OCI-LY1 (cell line): Measurements from ENCODE around the gene ASTL.

Experiments used
- H2AFZ ChIP-seq: fragments of 200-600 bp; sonication (generic), shearing (Covaris generic); 2 replicates; pipeline ENCODE4 v1.6.0; 2014; ENCODE audit warnings: antibody characterized with exemption, mild to moderate bottlenecking, low read length
- H3F3A ChIP-seq: fragments of 200-600 bp; sonication (generic), shearing (Covaris generic); 2 replicates; pipeline ENCODE4 v1.6.0; 2014; ENCODE audit warnings: mild to moderate bottlenecking, antibody characterized with exemption, low read length, moderate library complexity; ENCODE audit not compliant: insufficient read depth
- H3K27ac ChIP-seq: fragments of 200-600 bp; sonication (generic); 2 replicates; pipeline ENCODE4 v1.5.1; 2014; ENCODE audit warnings: low read length, mixed run types, mild to moderate bottlenecking, low read depth; ENCODE audit not compliant: poor library complexity, severe bottlenecking
- H3K27me3 ChIP-seq: fragments of 200-600 bp; sonication (generic); 2 replicates; pipeline ENCODE4 v1.6.0; 2014; ENCODE audit warnings: antibody characterized with exemption, mild to moderate bottlenecking, low read length, moderate library complexity; ENCODE audit not compliant: insufficient read depth
- H3K36me3 ChIP-seq: fragments of 200-600 bp; sonication (generic); 2 replicates; pipeline ENCODE4 v1.6.1; 2014; ENCODE audit warnings: mild to moderate bottlenecking, antibody characterized with exemption, low read length, moderate library complexity, mixed read lengths; ENCODE audit not compliant: insufficient read depth
- H3K4me1 ChIP-seq: fragments of 200-600 bp; sonication (generic); 2 replicates; pipeline ENCODE4 v1.5.1; 2014; ENCODE audit warnings: mild to moderate bottlenecking, low read length, moderate library complexity; ENCODE audit not compliant: insufficient read depth, severe bottlenecking
- H3K4me2 ChIP-seq: fragments of 200-600 bp; sonication (generic), shearing (Covaris generic); 2 replicates; pipeline ENCODE4 v1.6.1; 2014; ENCODE audit warnings: low read length
- H3K4me3 ChIP-seq: fragments of 200-600 bp; sonication (generic); 2 replicates; pipeline ENCODE4 v1.5.1; 2014; ENCODE audit warnings: low read length, low read depth, mild to moderate bottlenecking, mixed read lengths; ENCODE audit not compliant: poor library complexity, severe bottlenecking
- H3K79me2 ChIP-seq: fragments of 200-600 bp; shearing (Covaris generic); 2 replicates; pipeline ENCODE4 v1.6.1; 2016; ENCODE audit warnings: mixed run types, low read length, mixed read lengths; ENCODE audit not compliant: insufficient read depth
- H3K9ac ChIP-seq: fragments of 200-600 bp; sonication (generic), shearing (Covaris generic); 2 replicates; pipeline ENCODE4 v1.6.1; 2014; ENCODE audit warnings: mild to moderate bottlenecking, low read length, mixed read lengths
- H3K9me2 ChIP-seq: fragments of 200-600 bp; sonication (generic), shearing (Covaris generic); 2 replicates; pipeline ENCODE4 v1.6.1; 2014; ENCODE audit warnings: low read depth, mild to moderate bottlenecking, low read length, mixed read lengths
- H3K9me3 ChIP-seq: fragments of 200-600 bp; shearing (Covaris generic); 2 replicates; pipeline ENCODE4 v1.6.1; 2014; ENCODE audit warnings: low read length, mixed read lengths
- H4K20me1 ChIP-seq: fragments of 200-600 bp; sonication (generic), shearing (Covaris generic); 2 replicates; pipeline ENCODE4 v1.6.0; 2016; ENCODE audit warnings: mild to moderate bottlenecking, low read length; ENCODE audit not compliant: insufficient read depth
- CTCF ChIP-seq: fragments of 200-600 bp; sonication (generic), shearing (Covaris generic); IDR thresholded peaks from 2 replicates; pipeline ENCODE4 v1.5.1; 2017; ENCODE audit warnings: mild to moderate bottlenecking, antibody characterized with exemption, low read length, moderate library complexity, mixed read lengths
- EZH2 ChIP-seq: fragments of 200-600 bp; sonication (generic), shearing (Covaris generic); IDR thresholded peaks from 2 replicates; pipeline ENCODE4 v1.8.0; 2017; ENCODE audit warnings: borderline replicate concordance, mixed run types, mild to moderate bottlenecking, antibody characterized with exemption, low read length, moderate library complexity, mixed read lengths

The ASTL gene

DNA sequence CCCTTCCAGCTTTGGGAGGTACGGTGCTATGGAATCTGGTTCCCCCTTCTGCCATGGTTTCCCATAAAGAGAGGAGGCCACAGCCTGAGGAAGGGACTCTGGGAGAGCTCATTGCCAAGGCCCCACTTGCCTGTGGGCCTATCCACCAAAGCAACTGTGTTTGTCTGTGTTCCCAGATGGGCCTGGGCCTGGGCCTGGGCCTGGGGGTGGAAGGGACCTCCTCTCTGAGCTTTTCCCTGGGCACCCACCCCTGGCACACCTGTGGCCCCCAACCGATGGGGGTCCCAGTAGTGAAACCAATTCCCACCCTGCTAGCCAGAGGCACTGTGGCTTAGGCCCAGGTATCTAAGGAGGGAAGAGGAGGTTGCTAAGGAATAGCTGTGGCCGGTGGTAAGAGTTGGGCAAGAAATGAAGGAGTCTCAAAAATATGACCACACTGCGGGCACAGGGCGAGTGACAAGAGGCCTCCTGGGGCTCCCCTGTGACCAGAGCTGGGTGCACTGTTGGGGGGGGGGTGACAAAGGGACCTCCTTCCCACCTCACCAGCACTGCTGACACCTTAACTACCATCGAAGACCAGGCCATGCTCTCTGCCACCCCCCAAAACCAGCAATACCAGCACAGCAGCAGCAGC lies 11.8 kb upstream of the ASTL start:
- TF ChIP-seq EZH2: no peak
- no peak for TF ChIP-seq CTCF
- Histone ChIP-seq H3K9me3 (no peaks in the 10 kb centered on the region), H3K9ac (no peak overlapping the region), H3K79me2 (no peaks in the 10 kb centered on the region), H3K4me1 (peaks cover 42% of the 10 kb centered on the region), H3K27me3 (no peaks in the 10 kb centered on the region), H4K20me1 (no peaks in the 10 kb centered on the region), H3K9me2 (no peaks in the 10 kb centered on the region), H3K36me3 (no peaks in the 10 kb centered on the region), H3K27ac (no peak overlapping the region), H3K4me3 (no peak overlapping the region), H3F3A (no peaks in the 10 kb centered on the region), H3K4me2 (no peak overlapping the region), H2AFZ (no peak overlapping the region)

GRCh38 chr2:96148410-96149217 lies 10.3 kb upstream of the ASTL start:
- peaks cover 12% of the 10 kb centered on the region for H3K36me3 ChIP-seq
- H3K79me2 ChIP-seq: no peaks in the 10 kb centered on the region
- H4K20me1 ChIP-seq: no peaks in the 10 kb centered on the region
- no peak for TF ChIP-seq CTCF
- no peak for TF ChIP-seq EZH2
- peaks cover 53% of the 10 kb centered on the region for H3K4me1 ChIP-seq
- no peak overlapping the region for H2AFZ ChIP-seq
- H3K9me3 ChIP-seq: no peaks in the 10 kb centered on the region
- no peaks in the 10 kb centered on the region for H3K9me2 ChIP-seq
- no peaks in the 10 kb centered on the region for H3F3A ChIP-seq
- H3K9ac ChIP-seq: peak overlapping the region; percentile 90; the same call in 1 of the 2 replicates
- peak overlapping the region; percentile 32 for H3K4me3 ChIP-seq
- no peaks in the 10 kb centered on the region for H3K27me3 ChIP-seq
- H3K4me2 ChIP-seq: peak overlapping the region; percentile 60
- H3K27ac ChIP-seq: peak overlapping the region; percentile 91

DNA sequence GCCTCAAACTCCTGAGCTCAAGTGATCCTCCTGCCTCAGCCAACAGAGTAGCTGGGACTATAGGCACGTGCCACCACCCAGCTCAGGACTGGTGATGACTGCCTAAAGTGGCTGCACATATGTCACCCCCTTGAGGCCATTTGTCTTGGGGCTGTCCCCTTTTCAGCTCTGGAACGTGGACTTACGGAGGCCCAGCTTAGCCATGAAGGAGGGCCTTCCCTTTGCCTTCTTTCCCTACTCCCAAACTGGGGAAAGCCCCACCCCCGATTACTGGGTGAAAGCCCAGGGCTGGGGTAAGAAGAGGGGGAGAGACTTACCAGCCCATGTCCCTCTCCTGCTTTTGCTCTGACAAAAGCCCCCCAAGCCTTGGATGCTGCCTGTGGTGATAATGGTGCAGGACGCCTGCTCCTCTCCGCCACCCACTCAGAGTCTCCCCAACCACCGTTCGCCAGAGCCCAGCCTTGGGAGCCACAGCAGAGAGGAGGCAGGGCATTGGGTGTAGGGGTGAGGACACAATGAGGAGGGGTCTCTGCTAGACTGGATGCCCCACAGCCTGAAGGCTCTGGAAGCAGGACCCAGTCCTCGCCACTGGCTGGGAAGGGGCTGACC lies 9.4 kb upstream of the ASTL start:
- Histone ChIP-seq H2AFZ (no peak overlapping the region), H3K4me1 (peaks cover 62% of the 10 kb centered on the region), H3K27ac (peak overlapping the region; percentile 91), H3K4me2 (peak overlapping the region; percentile 60), H4K20me1 (no peaks in the 10 kb centered on the region), H3K79me2 (no peaks in the 10 kb centered on the region), H3K9me3 (no peaks in the 10 kb centered on the region), H3K9me2 (no peaks in the 10 kb centered on the region), H3K4me3 (peak overlapping the region; percentile 32), H3K27me3 (no peaks in the 10 kb centered on the region), H3K36me3 (peaks cover 21% of the 10 kb centered on the region), H3F3A (no peaks in the 10 kb centered on the region), H3K9ac (peak overlapping the region; percentile 90; the same call in 1 of the 2 replicates)
- TF ChIP-seq EZH2: no peak
- peak; percentile 22; the same call in 1 of the 2 replicates for TF ChIP-seq CTCF
